DMS153 treated with DMSO at 0.1 percent for 48 hours (cell line): ENCODE results near the gene EVPLL.
"Not testable (repeated sequence)": the region's sequence is repeated elsewhere in the genome, so short reads cannot be mapped to it uniquely, and the experiment has no call there.

Experiments used
- DNase-seq: peaks from one replicate; lab custom pipeline; 2025; ENCODE audit not compliant: unreplicated experiment; lab: John Stamatoyannopoulos, UW

Gene EVPLL

DNA sequence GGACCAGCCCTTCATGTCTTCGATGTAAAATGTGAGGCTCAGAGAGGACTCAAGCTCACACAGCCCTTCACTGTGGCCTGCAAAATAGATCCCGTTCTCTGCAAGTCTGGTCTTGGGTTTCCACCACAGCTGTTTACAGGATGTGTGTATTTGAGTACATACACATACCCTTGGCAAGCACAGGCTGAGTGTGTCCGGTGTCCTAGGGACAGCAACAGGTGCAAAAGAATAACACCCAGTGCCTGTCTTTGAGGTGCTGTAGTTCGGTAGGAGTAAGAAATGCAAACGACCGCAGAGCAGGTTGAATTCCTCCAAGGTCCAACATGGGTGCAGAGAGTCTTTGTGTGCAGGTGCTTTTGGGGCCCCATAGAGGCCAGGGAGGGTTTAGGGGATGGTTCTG is 44.9 kb downstream of the EVPLL start:
- not testable (repeated sequence) for DNase-seq

DNA sequence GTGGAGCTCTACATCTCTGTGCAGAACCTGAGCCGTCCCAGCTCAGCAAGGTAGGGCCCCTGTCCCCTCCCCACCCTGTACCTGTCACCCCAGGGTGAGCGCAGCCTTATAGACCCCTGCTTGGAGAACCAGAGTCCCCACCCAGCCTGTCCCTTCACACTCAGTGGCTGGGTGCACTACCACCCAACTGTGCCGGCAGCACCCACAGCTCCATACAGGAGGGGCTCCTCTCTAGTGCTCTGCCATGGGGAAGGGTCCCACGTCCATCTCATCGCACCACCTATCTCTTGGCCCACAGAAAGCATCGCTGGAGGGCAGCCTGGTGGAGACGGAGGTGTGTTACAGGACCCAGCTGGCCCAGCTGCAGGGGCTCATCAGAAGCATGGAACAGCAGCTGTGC is 45.4 kb downstream of the EVPLL start:
- DNase-seq: not testable (repeated sequence)

DNA sequence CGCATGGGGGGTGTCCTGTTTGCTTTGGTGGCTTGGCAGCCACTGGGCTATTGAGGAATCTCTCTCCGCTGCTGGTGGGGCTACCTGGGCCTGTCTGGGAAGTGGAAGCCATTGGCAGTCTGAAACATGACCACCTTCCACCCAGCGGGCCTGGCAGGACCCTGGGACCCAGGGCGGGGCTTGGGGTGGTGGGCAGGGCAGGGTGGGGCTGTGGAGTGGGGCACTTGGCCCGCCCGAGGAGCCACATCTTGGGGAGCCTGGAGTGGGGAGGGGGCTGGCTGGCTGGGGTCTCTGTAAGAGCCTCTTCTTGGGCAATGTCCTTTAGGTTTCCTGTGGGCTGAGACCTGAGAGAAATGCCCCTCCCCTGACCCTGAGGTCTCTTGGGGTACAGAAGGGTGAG is 48.0 kb downstream of the EVPLL start:
- not testable (repeated sequence) for DNase-seq

DNA sequence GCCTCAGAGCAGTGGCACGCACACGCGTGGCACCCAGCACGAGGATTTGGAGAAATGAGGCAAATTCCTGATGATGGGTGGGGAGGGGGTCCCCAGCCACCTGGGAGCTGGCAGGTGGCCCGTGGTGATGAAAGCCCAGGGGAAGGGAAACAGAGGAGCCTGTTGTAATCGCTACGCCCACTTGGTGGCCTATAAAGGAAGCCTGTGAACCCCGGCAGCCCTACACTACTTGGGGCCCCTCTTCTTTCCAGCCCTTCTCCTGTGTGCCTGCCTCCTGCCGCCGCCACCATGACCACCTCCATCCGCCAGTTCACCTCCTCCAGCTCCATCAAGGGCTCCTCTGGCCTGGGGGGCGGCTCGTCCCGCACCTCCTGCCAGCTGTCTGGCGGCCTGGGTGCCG is 49.1 kb downstream of the EVPLL start:
- not testable (repeated sequence) for DNase-seq

- DNase-seq: not testable (repeated sequence)
Observed at GRCh38 chr17:18432206-18432605, 54.6 kb downstream of the EVPLL start.
